Ramos (cell line): ENCODE measurements around the gene DNAH1.

Experiments used
- in situ Hi-C: fragments of 300-500 bp; cut with MboI; formaldehyde crosslinking; loops from one replicate; pipeline ENCODE4 v1.14.3; 2022; ENCODE audit warnings: low sequenced_read_pairs; ENCODE audit not compliant: unreplicated experiment

Gene DNAH1

GRCh38 chr3:52441772-52442332 is 125.7 kb downstream of the DNAH1 start:
- in situ Hi-C loops, result no loop called here

- in situ Hi-C loops, result no loop called here
Observed at GRCh38 chr3:52442409-52443267, 126.5 kb downstream of the DNAH1 start.

GRCh38 chr3:52443268-52443610 is 127.1 kb downstream of the DNAH1 start:
- in situ Hi-C loops, result no loop called here

- in situ Hi-C loops, result no loop called here
Observed at GRCh38 chr3:52443791-52444687, 127.9 kb downstream of the DNAH1 start.

- in situ Hi-C loops, result no loop called here
Observed at GRCh38 chr3:52444860-52445793, 129.0 kb downstream of the DNAH1 start, which contains the start of gene SEMA3G. Gene SEMA3G (minus strand): TSS chr3:52445103. CDS start chr3:52445027, 76 bp downstream.

GRCh38 chr3:52446042-52446441 is 129.9 kb downstream of the DNAH1 start:
- in situ Hi-C loops, result no loop called here

- in situ Hi-C loops, result no loop called here
Observed at GRCh38 chr3:52446631-52447511, 130.8 kb downstream of the DNAH1 start.

- in situ Hi-C loops, result no loop called here
Observed at GRCh38 chr3:52447512-52448355, 131.6 kb downstream of the DNAH1 start.
